ENCODE measurements around the gene CIB2. TPM values are rescaled to one million over a fixed set of nuclear protein-coding genes. Genes with fewer than 3 reads are reported as not detected.

The CIB2 gene
- polyA plus RNA-seq, 2 of the 4 experiments (the other 2 are of a cell fraction), result 21.2 to 25.3 TPM

DNA sequence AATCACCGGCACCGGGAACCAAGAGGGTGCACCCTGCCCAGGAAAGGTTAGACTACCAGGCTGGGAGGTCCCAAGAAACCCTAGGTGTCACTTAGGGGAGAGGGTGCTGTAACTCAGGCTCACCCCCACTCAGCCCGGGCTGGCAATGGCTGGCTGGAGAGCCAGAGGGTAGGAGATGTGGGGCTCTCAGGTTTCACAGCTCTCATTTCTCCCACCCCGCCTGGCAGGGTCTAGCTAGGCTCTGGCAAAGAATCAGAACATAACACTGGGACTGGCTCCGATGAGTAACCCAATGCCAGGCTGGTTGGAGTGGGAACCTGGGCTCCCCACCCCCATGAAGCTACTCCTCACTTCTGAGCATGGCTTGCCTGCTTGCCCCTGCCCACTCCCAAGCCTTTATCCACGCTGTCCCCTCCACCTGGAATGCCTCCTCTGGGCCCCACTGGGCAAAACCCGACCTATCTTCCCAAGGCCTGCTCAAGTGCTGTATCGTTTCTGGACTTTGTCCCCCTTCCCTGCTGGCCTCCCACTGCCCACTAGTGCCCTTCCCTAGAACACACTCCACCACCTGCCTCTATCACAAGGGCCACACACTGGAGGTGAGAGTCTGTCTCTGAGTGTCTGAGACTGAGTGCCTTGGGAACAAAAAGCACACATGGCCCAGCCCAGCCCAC is 2.0 kb downstream of the CIB2 start:
- Histone ChIP-seq H3K4me3 (no peak overlapping the region), H3K4me2 (0 out of 3 replicates have a peak overlapping the region, but pooled peaks have one; percentile 15), H3K27ac (peak overlapping the region in 1 of 2 experiments; percentile 43; a peak in 2 of 6 replicates), H3K9me3 (no peaks in the 10 kb centered on the region), H3K4me1 (peaks cover 38% of the 10 kb centered on the region)
- ATAC-seq, result no peak
- no peak for FAIRE-seq
- no peak for DNase-seq (ENCODE audit: low read depth in 1 of 2, low spot score in 1 of 2)
- CTCF ChIA-PET, result interaction anchor here (0.8 to 9.0 kb wide), 12 partner anchors 7 to 170 kb away, joined by 3 to 116 read pairs (median 14); partner anchors contain the start of gene IDH3A
- POLR2A ChIA-PET, result interaction anchor here (4.0 kb wide), 1 partner anchor 20 kb away, joined by 16 read pairs; the partner anchor contains the start of gene IDH3A
- WGBS (ENCODE audit: missing lambda C conversion rate), result 68% methylated on average over 8 of the region's 8 CpGs
- TF ChIP-seq NFE2L2 (conservative IDR thresholded peaks at IDR 0.05; ENCODE audit: low read length) (no peak), EHMT2 (IDR thresholded peaks at IDR 0.05; ENCODE audit: low read depth) (no peak), JUNB (IDR thresholded peaks at IDR 0.05) (no peak), TP53 (CRISPR knock-in tag; IDR thresholded peaks at IDR 0.05) (no peak), ZFP36 (IDR thresholded peaks at IDR 0.05; ENCODE audit: borderline replicate concordance, partially characterized antibody) (no peak), HOXB13 (CRISPR knock-in tag; IDR thresholded peaks at IDR 0.05; ENCODE audit: low read depth) (no peak), EP300 (IDR thresholded peaks at IDR 0.05) (no peak), PHF8 (IDR thresholded peaks at IDR 0.05; ENCODE audit: borderline replicate concordance, low read depth) (no peak), FOXS1 (CRISPR knock-in tag; IDR thresholded peaks at IDR 0.05) (no peak)
- TF ChIP-seq, protein P1, sequence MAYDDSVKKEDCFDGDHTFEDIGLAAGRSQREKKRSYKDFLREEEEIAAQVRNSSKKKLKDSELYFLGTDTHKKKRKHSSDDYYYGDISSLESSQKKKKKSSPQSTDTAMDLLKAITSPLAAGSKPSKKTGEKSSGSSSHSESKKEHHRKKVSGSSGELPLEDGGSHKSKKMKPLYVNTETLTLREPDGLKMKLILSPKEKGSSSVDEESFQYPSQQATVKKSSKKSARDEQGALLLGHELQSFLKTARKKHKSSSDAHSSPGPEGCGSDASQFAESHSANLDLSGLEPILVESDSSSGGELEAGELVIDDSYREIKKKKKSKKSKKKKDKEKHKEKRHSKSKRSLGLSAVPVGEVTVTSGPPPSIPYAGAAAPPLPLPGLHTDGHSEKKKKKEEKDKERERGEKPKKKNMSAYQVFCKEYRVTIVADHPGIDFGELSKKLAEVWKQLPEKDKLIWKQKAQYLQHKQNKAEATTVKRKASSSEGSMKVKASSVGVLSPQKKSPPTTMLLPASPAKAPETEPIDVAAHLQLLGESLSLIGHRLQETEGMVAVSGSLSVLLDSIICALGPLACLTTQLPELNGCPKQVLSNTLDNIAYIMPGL (CRISPR knock-in tag; IDR thresholded peaks at IDR 0.05; ENCODE audit: borderline replicate concordance), result no peak
- TF ChIP-seq, protein P2, sequence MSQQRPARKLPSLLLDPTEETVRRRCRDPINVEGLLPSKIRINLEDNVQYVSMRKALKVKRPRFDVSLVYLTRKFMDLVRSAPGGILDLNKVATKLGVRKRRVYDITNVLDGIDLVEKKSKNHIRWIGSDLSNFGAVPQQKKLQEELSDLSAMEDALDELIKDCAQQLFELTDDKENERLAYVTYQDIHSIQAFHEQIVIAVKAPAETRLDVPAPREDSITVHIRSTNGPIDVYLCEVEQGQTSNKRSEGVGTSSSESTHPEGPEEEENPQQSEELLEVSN (IDR thresholded peaks at IDR 0.05; ENCODE audit: borderline replicate concordance, low read depth), result no peak
- TF ChIP-seq, protein P3, sequence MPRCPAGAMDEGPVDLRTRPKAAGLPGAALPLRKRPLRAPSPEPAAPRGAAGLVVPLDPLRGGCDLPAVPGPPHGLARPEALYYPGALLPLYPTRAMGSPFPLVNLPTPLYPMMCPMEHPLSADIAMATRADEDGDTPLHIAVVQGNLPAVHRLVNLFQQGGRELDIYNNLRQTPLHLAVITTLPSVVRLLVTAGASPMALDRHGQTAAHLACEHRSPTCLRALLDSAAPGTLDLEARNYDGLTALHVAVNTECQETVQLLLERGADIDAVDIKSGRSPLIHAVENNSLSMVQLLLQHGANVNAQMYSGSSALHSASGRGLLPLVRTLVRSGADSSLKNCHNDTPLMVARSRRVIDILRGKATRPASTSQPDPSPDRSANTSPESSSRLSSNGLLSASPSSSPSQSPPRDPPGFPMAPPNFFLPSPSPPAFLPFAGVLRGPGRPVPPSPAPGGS (IDR thresholded peaks at IDR 0.05), result no peak

DNA sequence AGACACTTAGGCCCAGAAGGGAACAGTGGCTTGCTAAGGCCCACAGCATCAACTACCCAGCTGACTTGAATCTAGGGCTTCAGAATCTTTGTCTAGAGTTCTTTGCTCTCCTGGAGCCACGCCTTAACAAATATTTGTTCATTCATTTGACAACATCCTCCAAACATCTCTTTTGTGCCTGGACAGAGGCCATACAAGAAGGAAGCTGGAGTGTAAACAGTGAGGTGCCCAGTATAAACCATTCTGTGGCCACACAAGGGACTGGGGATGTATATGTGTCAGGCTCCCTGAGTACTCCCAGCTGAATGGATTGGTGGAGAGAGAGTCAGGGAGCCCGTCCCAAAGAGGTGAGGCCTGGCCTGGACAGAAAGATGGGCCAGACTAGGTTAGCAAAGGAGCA is 3.4 kb downstream of the CIB2 start:
- Histone ChIP-seq H3K4me3 (no peak overlapping the region), H3K9me3 (no peaks in the 10 kb centered on the region), H3K27ac (peak overlapping the region in 1 of 2 experiments; percentile 19; a peak in 1 of 6 replicates), H3K4me1 (peaks cover 38% of the 10 kb centered on the region), H3K4me2 (peak overlapping the region; percentile 49)
- peak in 1 of 2 experiments; percentile 43; a peak in 3 of 6 replicates for ATAC-seq
- TF ChIP-seq ESRRA (IDR thresholded peaks at IDR 0.05; ENCODE audit: borderline replicate concordance, low read length) (no peak), HEYL (CRISPR knock-in tag; IDR thresholded peaks at IDR 0.05) (no peak), ZNF302 (CRISPR knock-in tag; IDR thresholded peaks at IDR 0.05) (no peak)
- TF ChIP-seq, protein P4, sequence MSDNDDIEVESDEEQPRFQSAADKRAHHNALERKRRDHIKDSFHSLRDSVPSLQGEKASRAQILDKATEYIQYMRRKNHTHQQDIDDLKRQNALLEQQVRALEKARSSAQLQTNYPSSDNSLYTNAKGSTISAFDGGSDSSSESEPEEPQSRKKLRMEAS (IDR thresholded peaks at IDR 0.05), result no peak
- ChIA-PET POLR2A (no interaction called here), CTCF (interaction anchor here (0.9 to 9.0 kb wide), 8 partner anchors 11 to 168 kb away, joined by 4 to 116 read pairs (median 12); no protein-coding TSS in a partner anchor)
- 36% methylated on average over 2 of the region's 2 CpGs for WGBS (ENCODE audit: missing lambda C conversion rate)
- peak in 1 of 2 experiments; percentile 68 for DNase-seq (ENCODE audit: low read depth in 1 of 2, low spot score in 1 of 2)
- FAIRE-seq, result no peak

DNA sequence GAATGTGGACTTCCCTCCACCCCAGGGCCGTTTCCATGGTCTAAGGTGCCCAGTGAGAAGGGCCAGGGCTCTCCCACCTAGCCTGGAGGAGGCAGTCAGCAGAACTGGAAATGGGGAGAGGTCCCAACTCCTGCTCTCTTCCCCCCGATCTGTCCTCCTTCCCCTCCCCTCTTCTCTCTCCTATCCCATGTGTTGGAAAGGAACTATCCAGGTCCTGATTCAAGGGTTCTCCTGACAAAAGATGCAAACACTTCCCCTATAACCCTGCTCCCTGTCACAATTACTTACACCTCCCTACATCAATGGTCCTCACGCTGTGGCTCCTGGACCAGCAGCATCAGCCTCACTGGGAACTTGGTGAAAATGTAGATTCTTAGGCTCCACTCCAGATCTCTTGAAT is 6.0 kb downstream of the CIB2 start:
- ChIA-PET CTCF (interaction anchor here (1.4 to 7.0 kb wide), 5 partner anchors 12 to 116 kb away, joined by 5 to 79 read pairs (median 10); no protein-coding TSS in a partner anchor), POLR2A (interaction anchor here (0.5 kb wide), 1 partner anchor 14 kb away, joined by 3 read pairs; no protein-coding TSS in a partner anchor)
- H3K4me2 ChIP-seq, result no peak overlapping the region
- DNase-seq (ENCODE audit: low read depth in 1 of 2, low spot score in 1 of 2), result no peak
- H3K9me3 ChIP-seq, result no peaks in the 10 kb centered on the region
- FAIRE-seq, result no peak
- no peak overlapping the region for H3K4me3 ChIP-seq
- WGBS (ENCODE audit: missing lambda C conversion rate), result 69% methylated on average over 3 of the region's 3 CpGs
- H3K4me1 ChIP-seq, result peaks cover 26% of the 10 kb centered on the region
- no peak for ATAC-seq
- H3K27ac ChIP-seq, result no peak overlapping the region
- TF ChIP-seq ZNF302 (CRISPR knock-in tag; IDR thresholded peaks at IDR 0.05) (no peak), FOXS1 (CRISPR knock-in tag; IDR thresholded peaks at IDR 0.05) (no peak), HOXB5 (CRISPR knock-in tag; IDR thresholded peaks at IDR 0.05) (no peak), SMC3 (IDR thresholded peaks at IDR 0.05) (no peak), RNF2 (IDR thresholded peaks at IDR 0.05; ENCODE audit: borderline replicate concordance, low read depth) (no peak), FOSB (CRISPR knock-in tag; IDR thresholded peaks at IDR 0.05) (no peak), KDM5A (IDR thresholded peaks at IDR 0.05) (no peak), ZFP36 (IDR thresholded peaks at IDR 0.05; ENCODE audit: borderline replicate concordance, partially characterized antibody) (no peak), HDAC2 (IDR thresholded peaks at IDR 0.05) (no peak), ZSCAN20 (CRISPR knock-in tag; IDR thresholded peaks at IDR 0.05) (no peak), TP53 (CRISPR knock-in tag; IDR thresholded peaks at IDR 0.05) (no peak)
- TF ChIP-seq, protein P3 (IDR thresholded peaks at IDR 0.05), result no peak
- TF ChIP-seq, protein P4 (IDR thresholded peaks at IDR 0.05), result no peak
- TF ChIP-seq, protein P1 (CRISPR knock-in tag; IDR thresholded peaks at IDR 0.05; ENCODE audit: borderline replicate concordance), result no peak

Measured in A549 (cell line).